ENCODE data around the gene MSL2.
"Not testable (repeated sequence)": the region's sequence is repeated elsewhere in the genome, so short reads cannot be mapped to it uniquely, and the experiment has no call there.

MSL2 gene

GRCh38 chr3:136196064-136196400 is at the start of gene MSL2:
Gene MSL2 (minus strand): TSS chr3:136196335. CDS start chr3:136195113, 1,222 bp downstream.
- Histone ChIP-seq H3K27me3 (ENCODE audit: low read depth) (no peaks in the 10 kb centered on the region), H3K4me1 (peaks cover 17% of the 10 kb centered on the region), H3K36me3 (replicated peaks) (0 out of 2 replicates have a peak, but pooled peaks cover 10% of the 10 kb centered on the region), H3K4me3 (peak within 1 kb of the TSS; percentile 89), H3K9me3 (peaks cover 6% of the 10 kb centered on the region)
- in situ Hi-C loops (cut with MboI; ENCODE audit: low sequenced_read_pairs), result no loop called here
- no peak for DNase-seq (ENCODE audit: low spot score in 2 of 2)

DNA sequence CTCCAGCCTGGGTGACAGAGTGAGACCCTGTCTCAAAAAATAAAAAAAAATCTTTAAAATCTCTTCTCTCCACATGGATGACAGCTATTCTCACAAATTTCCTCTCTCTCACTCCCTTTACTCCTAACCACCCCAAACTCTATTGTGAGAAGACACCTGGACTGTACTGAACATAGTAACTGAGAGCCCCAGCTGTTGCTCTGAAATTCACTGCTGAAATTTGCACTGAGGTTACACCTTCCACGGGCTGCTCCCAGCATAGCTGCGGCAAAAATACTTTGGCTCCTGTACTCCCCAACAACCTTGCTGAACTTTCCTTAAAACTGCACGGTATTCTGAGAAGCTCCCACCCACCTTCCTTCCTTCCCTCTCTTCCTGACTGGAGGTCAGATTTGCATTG is 49.6 kb upstream of the MSL2 start:
- Histone ChIP-seq H3K9me3 (no peaks in the 10 kb centered on the region), H3K27me3 (ENCODE audit: low read depth) (no peaks in the 10 kb centered on the region), H3K4me1 (peaks cover 5% of the 10 kb centered on the region), H3K36me3 (replicated peaks) (no peaks in the 10 kb centered on the region), H3K4me3 (no peak overlapping the region)
- no peak for DNase-seq (ENCODE audit: low spot score in 2 of 2)
- in situ Hi-C loops (cut with MboI; ENCODE audit: low sequenced_read_pairs), result no loop called here

DNA sequence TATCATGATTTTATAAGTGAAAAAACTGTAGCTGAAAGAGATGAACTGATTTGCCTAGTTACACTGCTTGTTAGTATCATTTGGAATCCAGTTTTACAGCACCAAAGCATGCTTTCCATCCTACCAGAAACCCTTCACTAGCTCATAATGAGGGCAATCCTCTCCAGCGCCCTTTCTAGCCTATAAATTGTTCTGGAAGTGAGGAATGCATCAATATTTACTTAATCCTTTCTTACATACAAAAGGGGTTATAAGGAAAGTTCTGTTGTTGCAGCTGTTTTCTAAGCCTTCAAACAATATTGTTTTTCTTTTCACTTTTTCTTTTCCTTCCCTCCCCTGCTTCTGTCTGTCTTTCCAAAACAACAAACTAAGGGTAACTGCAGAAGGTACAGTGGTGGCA is 43.0 kb upstream of the MSL2 start:
- peaks cover 22% of the 10 kb centered on the region for H3K4me1 ChIP-seq
- DNase-seq (ENCODE audit: low spot score in 2 of 2), result peak; percentile 34 to 71
- no peaks in the 10 kb centered on the region for H3K27me3 ChIP-seq (ENCODE audit: low read depth)

DNA sequence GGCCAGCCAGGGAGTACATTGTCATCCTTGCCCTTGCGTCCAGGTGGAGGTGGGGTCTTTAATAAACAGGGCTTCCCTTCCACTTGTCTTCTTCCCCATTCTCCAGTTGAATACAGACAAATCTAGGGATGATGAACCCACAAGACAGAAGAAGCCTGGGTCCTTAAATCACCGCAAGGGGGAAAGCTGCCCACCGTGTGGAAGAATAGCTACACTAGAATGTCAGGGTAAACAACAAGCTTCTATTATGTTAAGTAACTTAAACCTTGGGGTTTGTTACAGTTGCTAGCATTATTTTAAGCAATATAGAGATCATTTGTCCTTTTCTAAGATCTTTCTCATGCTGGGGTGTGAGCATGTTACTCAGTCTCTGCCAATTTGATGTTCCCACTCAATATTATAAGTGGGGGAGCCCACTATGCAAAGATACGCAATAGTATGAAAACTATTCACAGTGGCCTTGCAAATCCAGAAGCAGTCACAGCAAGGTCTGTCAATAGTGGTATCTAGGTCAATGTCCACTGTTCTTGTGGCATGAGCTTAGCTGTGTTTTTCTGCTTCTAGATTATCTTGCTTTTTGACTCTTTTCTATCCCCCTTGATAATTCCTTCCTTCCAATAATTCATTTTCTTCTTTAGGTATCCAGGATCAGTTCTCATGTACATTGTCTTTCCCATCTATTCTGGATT is 42.0 kb upstream of the MSL2 start:
- no peaks in the 10 kb centered on the region for H3K27me3 ChIP-seq (ENCODE audit: low read depth)
- DNase-seq (ENCODE audit: low spot score in 2 of 2), result no peak
- H3K36me3 ChIP-seq (replicated peaks), result no peaks in the 10 kb centered on the region
- in situ Hi-C loops (cut with MboI; ENCODE audit: low sequenced_read_pairs), result no loop called here
- H3K4me1 ChIP-seq, result peaks cover 22% of the 10 kb centered on the region
- no peak overlapping the region for H3K4me3 ChIP-seq
- no peaks in the 10 kb centered on the region for H3K9me3 ChIP-seq

More for the DNA sequence above, 43.0 kb upstream of the MSL2 start:
- H3K36me3 ChIP-seq (replicated peaks), result no peaks in the 10 kb centered on the region
- H3K9me3 ChIP-seq, result no peaks in the 10 kb centered on the region
- no peak overlapping the region for H3K4me3 ChIP-seq
- in situ Hi-C loops (cut with MboI; ENCODE audit: low sequenced_read_pairs), result no loop called here

- H3K9me3 ChIP-seq, result no peaks in the 10 kb centered on the region
- in situ Hi-C loops (cut with MboI; ENCODE audit: low sequenced_read_pairs), result no loop called here
Measured at GRCh38 chr3:136237103-136237502, 41.0 kb upstream of the MSL2 start.

GRCh38 chr3:136236109-136236508 is 40.0 kb upstream of the MSL2 start:
- peaks cover 22% of the 10 kb centered on the region for H3K4me1 ChIP-seq
- H3K27me3 ChIP-seq (ENCODE audit: low read depth), result no peaks in the 10 kb centered on the region
- DNase-seq (ENCODE audit: low spot score in 2 of 2), result peak in 1 of 2 experiments; percentile 55
- no peaks in the 10 kb centered on the region for H3K9me3 ChIP-seq
- in situ Hi-C loops (cut with MboI; ENCODE audit: low sequenced_read_pairs), result no loop called here
- H3K36me3 ChIP-seq (replicated peaks), result no peaks in the 10 kb centered on the region
- H3K4me3 ChIP-seq, result no peak overlapping the region

More at GRCh38 chr3:136237103-136237502, 41.0 kb upstream of the MSL2 start:
- no peak for DNase-seq (ENCODE audit: low spot score in 2 of 2)
- no peaks in the 10 kb centered on the region for H3K36me3 ChIP-seq (replicated peaks)
- no peak overlapping the region for H3K4me3 ChIP-seq
- no peaks in the 10 kb centered on the region for H3K27me3 ChIP-seq (ENCODE audit: low read depth)
- peaks cover 22% of the 10 kb centered on the region for H3K4me1 ChIP-seq

DNA sequence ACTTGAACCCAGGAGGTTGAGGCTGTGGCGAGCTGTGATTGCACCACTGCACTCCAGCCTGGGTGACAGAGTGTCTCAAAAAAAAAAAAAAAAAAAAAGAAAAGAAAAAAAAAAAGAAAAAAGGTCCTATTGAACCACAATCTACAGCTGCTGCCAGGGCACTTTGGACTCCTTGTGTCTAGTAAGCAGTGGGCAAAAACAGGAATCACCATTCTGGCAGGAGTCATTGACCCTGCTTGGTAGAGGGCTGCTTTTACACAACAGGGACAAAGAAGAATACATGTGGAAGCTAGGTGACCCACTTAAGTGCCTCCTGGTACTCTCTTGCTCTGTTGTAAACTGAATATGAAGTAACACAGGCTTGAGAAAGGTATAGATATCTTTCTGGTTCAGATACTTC is 39.4 kb upstream of the MSL2 start:
- Histone ChIP-seq H3K27me3 (ENCODE audit: low read depth) (no peaks in the 10 kb centered on the region), H3K9me3 (no peaks in the 10 kb centered on the region), H3K4me1 (peaks cover 22% of the 10 kb centered on the region), H3K4me3 (no peak overlapping the region), H3K36me3 (replicated peaks) (no peaks in the 10 kb centered on the region)
- in situ Hi-C loops (cut with MboI; ENCODE audit: low sequenced_read_pairs), result no loop called here
- DNase-seq (ENCODE audit: low spot score in 2 of 2), result no peak

- H3K36me3 ChIP-seq (replicated peaks), result no peaks in the 10 kb centered on the region
- H3K9me3 ChIP-seq, result no peaks in the 10 kb centered on the region
- H3K4me3 ChIP-seq, result no peak overlapping the region
- in situ Hi-C loops (cut with MboI; ENCODE audit: low sequenced_read_pairs), result no loop called here
- DNase-seq (ENCODE audit: low spot score in 2 of 2), result no peak
- H3K27me3 ChIP-seq (ENCODE audit: low read depth), result no peaks in the 10 kb centered on the region
- H3K4me1 ChIP-seq, result peaks cover 10% of the 10 kb centered on the region
Measured at GRCh38 chr3:136232413-136232812, 36.3 kb upstream of the MSL2 start.

DNA sequence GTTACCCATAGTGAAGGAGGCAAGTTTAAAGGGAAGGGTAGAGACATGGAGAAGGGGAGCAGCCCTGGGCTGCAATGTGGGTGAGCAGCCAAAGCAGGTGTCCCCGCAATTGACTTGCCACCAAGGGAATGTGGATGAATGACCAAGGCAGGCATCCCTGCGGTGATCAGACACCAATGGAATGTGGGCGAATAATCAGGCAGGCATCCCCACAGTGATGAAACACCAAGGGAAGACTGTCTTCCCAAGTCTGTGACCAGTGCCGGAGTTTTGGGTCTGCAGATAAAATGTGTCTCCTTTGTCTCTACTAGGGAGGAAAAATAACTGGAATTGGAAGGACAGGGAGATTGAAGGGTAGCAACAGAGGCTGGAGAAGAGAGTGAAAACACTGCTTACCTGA is 26.6 kb upstream of the MSL2 start:
- H3K27me3 ChIP-seq (ENCODE audit: low read depth); in situ Hi-C loops (cut with MboI; ENCODE audit: low sequenced_read_pairs); H3K9me3 ChIP-seq; H3K4me1 ChIP-seq; DNase-seq (ENCODE audit: low spot score in 2 of 2); H3K36me3 ChIP-seq (replicated peaks); H3K4me3 ChIP-seq: not testable (repeated sequence)

GRCh38 chr3:136211547-136211946 is 15.4 kb upstream of the MSL2 start:
- no peaks in the 10 kb centered on the region for H3K36me3 ChIP-seq (replicated peaks)
- in situ Hi-C loops (cut with MboI; ENCODE audit: low sequenced_read_pairs), result no loop called here
- no peak for DNase-seq (ENCODE audit: low spot score in 2 of 2)
- peaks cover 5% of the 10 kb centered on the region for H3K4me1 ChIP-seq
- H3K9me3 ChIP-seq, result no peaks in the 10 kb centered on the region
- no peaks in the 10 kb centered on the region; the same call in 1 of the 2 replicates for H3K27me3 ChIP-seq (ENCODE audit: low read depth)
- H3K4me3 ChIP-seq, result no peak overlapping the region

DNA sequence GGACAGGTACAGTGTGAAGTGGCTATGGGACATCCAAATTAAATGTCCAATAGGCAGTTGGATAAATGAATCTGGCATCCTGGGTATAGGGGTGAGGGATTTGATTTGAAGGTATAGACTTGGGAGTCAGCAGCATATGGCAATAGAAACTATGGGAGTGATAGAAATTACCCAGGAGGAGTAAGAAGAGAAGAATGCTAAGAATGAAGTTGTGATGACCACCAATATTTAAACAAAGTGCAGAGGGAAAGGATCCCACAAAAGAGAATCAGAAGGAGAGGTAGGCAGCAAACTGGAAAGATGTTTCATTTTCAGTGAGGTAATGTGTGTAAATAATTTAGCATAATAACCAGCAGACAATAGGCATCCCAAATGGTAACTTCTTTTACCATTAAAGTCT is 13.8 kb upstream of the MSL2 start:
- Histone ChIP-seq H3K9me3 (no peaks in the 10 kb centered on the region), H3K4me3 (no peak overlapping the region), H3K36me3 (replicated peaks) (no peaks in the 10 kb centered on the region), H3K27me3 (ENCODE audit: low read depth) (no peaks in the 10 kb centered on the region; the same call in 1 of the 2 replicates), H3K4me1 (peaks cover 5% of the 10 kb centered on the region)
- DNase-seq (ENCODE audit: low spot score in 2 of 2), result no peak
- in situ Hi-C loops (cut with MboI; ENCODE audit: low sequenced_read_pairs), result no loop called here

DNA sequence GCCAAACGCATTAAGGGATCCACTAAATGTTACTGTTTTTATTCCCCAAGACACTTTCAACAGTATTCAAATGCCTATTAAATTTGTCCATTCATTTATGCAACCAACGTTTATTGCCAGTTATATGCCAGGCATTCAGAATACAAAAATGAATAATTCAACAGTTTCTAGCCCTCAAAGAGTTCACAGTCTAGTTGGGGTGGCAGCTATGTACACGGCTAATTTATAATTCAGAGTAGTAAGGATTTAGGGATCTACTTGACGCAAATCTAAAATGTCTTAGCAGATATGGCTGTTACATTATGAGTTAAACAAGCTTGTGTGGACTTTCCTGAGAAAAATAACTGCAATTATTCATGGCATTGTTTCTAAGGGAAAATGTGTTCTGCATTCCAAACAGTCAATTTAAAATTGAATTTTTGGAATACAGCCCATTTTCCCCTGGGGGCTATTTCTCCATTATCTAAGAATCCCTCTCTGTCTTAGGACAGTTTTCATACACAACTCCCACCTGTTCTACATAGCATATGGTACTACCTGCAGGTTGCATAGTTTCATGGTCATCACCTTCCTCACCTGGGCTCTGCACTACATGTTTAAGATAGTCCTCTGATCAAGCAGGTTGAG is 11.5 kb upstream of the MSL2 start:
- Histone ChIP-seq H3K9me3 (no peaks in the 10 kb centered on the region), H3K36me3 (replicated peaks) (no peaks in the 10 kb centered on the region), H3K4me3 (no peak overlapping the region), H3K4me1 (peaks cover 5% of the 10 kb centered on the region), H3K27me3 (ENCODE audit: low read depth) (no peaks in the 10 kb centered on the region; the same call in 1 of the 2 replicates)
- no peak for DNase-seq (ENCODE audit: low spot score in 2 of 2)
- in situ Hi-C loops (cut with MboI; ENCODE audit: low sequenced_read_pairs), result no loop called here

DNA sequence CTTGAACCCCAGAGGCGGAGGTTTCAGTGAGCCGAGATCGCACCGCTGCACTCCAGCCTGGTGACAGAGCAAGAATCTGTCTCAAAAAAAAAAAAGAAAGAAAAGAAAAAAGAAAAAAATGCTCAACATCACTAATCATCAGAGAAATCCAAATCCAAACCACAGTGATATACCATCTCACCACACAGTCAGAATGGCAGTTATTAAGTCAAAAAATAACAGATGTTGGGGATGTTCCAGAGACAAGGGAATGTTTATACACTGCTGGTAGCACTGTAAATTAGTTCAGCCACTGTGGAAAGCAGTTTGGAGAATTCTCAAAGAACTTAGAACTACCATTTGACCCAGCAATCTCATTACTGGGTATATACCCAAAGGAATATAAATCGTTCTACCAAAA is 3.1 kb upstream of the MSL2 start:
- H3K4me1 ChIP-seq; H3K9me3 ChIP-seq; H3K4me3 ChIP-seq; H3K27me3 ChIP-seq (ENCODE audit: low read depth); H3K36me3 ChIP-seq (replicated peaks); DNase-seq (ENCODE audit: low spot score in 2 of 2); in situ Hi-C loops (cut with MboI; ENCODE audit: low sequenced_read_pairs): not testable (repeated sequence)

- DNase-seq (ENCODE audit: low spot score in 2 of 2); H3K4me3 ChIP-seq; H3K9me3 ChIP-seq; in situ Hi-C loops (cut with MboI; ENCODE audit: low sequenced_read_pairs); H3K36me3 ChIP-seq (replicated peaks); H3K27me3 ChIP-seq (ENCODE audit: low read depth); H3K4me1 ChIP-seq: not testable (repeated sequence)
Measured at GRCh38 chr3:136198462-136199078, 2.4 kb upstream of the MSL2 start.

Data from HAP-1 (cell line).